ENCODE data around the gene BCL2A1.
"Not testable (repeated sequence)": the region's sequence is repeated elsewhere in the genome, so short reads cannot be mapped to it uniquely, and the experiment has no call there.

The BCL2A1 gene

DNA sequence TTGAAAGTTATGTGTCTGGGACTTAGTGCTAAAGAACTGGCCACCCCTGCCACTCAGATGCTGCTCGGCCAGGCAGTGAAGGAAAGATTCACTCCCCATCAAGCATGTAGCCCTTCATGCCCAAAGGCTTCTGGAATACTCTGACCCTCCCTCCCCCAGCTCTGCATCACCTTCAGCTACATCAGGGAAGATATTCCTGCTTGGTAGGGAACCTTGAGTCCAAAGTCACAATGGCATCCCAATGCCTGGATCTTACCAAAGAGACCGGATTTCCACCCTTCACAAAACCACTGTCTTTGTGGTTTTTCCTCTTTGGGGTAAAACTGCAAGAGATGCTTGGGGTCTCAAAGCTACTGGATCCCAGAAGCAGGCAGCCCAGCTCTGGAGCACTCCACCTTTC, 18.2 kb upstream of the BCL2A1 start:
- DNase-seq (ENCODE audit: low spot score): no peak

DNA sequence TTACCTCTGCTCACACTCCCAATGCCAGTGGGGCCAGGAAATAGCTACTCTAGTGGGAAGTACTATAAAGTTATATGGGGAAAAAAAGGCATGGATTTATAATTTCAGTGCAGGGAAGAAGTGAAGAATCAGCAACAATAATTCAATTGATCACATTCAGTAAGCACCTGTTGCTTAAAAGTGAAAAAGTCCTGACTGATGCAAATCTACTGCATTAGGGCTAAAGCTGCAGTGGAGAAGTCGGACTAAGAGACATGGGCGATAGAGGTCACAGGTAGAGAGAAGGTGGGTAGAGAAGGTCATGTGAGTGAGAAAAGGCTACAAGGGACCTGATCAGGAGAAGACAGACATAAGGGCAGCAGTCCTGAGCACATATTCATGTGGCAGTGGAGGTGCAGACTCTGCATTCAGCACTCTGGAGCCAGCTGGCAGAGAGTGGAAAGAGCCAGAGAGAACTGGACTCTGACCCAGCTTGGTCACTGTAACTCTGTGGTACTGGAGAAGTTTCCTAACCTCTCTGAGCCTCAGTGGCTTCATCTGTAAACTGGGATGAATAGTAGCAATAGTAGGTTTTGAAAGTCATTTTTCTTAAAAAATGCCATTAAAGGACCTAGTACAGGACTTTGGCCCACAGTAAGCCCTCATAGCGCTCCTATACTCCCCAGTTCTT, 17.6 kb upstream of the BCL2A1 start:
- DNase-seq (ENCODE audit: low spot score): no peak

DNA sequence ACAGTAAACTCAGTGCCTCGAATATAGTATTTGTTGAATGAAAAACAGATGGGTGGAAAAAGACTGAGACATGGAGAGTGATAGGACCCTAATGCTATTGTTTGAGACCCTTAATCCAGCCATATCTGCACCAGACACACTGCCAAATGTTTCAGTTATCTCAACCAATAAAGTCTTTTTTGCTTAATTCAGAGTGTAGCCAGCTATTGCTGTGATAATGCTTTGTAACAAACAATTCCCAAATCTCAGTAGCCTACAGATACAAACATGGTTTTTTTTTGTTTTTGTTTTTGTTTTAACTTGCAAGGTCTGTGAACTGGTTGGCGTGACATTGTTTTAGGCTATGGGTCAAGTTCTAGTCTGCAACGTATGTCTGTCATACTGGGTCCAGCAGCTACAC, 17.0 kb upstream of the BCL2A1 start:
- DNase-seq (ENCODE audit: low spot score): no peak

DNA sequence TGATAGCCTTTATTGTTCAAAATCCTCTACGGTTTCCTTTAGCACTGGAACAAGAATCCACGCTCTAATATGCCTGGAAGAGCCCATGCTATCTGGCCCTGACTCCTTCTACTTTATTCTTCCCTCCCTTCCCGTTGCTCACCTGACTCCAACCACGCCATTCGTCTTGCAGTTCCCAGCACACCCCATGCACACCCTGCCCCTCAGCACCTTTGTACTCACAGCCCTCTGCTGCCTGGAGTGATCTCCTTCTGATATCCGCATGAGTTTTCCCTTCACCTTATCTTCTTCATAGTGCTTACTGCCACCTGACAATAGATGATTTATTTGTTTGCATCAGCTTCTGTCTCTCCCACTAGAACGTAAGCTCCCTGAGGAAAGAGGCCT, 16.6 kb upstream of the BCL2A1 start:
- no peak for DNase-seq (ENCODE audit: low spot score)

DNA sequence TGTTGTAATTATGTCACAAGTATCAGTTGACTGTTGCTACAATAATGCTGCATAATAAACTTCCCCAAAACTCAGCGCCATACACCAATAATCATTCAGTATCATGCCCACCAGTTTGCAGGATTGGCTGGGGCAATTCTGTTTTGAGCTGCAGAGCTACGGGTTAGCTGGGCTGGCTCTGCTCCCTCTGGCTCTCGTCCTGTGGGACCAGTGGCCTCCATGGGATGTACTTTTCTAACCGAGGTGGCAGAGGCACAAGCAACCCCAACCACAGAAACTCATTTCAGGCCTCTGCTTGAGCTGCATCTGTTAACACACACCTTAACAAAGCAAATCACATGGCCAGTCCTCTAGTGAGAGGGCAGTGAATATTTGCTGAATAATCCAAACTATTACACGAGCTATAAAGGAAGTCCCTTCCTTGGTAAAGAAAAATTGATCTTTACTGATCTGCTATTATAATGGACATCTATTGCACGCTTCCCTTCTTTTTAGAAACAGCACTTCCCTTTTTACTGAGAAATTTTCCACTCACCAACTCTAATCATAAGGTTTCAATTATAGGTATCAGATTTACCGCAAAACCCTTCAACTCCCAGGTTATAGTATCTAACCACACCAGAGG, 10.9 kb upstream of the BCL2A1 start:
- no peak for DNase-seq (ENCODE audit: low spot score)

DNA sequence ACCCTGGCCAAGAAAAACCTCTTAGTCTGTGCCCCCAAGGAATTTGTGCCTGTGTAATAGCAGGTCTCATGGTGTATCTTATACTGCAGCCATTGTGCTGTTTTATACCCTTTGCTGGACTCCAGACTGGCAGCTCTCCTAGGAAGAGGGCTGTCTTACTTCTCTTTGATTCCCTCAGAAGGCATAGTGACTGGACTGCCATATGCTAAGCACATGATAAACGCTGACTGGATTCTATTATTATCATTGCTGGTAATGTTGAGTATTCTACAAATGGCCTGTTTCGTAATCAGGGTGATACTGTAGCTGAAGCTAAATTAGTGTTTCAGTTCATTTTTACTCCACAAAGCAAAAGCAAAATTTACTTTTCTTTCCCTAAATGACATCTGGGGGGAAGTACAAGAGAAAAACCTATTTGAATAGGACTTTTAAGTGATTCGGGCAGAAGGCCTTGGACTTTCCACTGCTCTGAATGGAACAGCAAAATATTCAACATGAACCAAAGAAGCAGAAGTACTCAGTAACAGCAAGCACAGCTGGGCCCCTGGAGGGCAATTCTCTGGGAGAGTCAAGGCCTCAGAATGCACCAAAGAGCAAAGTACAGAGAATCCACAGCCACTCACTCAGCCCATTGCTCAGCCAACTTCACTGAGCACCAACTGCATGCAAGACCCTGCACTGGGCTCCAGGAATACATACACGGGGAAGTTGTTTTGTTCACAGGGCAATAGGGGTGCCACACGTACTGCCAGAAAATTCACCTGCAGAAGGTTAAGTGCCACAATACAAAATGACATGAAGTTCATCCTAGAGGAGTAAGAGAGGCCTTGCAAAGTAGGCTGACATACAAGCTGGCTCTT, 7.9 kb upstream of the BCL2A1 start:
- DNase-seq (ENCODE audit: low spot score): no peak

DNA sequence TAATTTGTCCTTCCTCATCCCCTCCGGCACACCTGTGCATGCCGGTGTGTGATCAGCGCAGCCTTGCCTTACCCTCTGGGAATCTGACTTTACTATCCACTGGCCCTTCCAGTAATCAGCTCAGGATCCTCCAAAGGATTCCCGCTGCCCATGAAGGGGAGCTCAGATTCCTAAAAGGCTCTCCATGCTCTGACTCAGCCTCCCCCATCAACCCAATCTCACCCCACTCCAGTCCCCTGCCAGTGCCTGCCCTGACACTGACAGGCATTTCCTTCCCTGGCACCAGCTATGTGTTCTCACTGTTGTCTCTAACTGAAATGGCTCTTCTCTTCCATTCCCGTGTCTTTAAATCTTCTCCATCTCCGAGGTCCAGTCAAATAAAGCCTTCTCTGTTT, 7.3 kb upstream of the BCL2A1 start:
- no peak for DNase-seq (ENCODE audit: low spot score)

DNA sequence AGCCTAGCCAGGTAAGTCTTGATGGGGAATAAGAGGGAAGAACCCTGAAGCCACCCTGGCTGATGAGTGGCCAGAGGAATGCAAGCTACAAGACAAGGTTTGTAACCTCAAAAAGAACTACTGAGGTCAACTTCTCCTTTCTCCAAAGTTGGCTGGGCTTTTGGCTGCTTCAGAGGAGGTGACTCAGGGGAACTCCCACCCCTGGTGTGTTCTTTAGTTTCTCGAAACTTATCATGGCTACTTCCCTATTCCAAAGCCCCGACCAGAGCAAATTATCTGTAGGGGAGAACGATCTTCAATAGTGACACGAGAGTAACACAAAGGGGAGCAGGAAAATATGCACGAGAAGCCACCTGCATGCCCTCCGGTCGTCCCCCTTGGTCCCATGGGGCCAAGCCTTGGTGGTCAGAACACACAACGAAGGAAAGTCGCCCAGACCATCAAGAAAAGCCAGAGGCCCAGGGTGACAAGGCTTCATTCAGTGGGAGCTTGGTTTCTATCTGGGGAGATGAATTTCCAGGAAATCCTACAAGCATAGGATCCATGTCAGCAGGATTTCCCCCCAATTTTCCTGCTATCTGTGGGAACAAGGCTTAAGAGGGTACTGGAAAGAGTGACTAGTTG, 6.5 kb upstream of the BCL2A1 start:
- DNase-seq (ENCODE audit: low spot score): no peak

DNA sequence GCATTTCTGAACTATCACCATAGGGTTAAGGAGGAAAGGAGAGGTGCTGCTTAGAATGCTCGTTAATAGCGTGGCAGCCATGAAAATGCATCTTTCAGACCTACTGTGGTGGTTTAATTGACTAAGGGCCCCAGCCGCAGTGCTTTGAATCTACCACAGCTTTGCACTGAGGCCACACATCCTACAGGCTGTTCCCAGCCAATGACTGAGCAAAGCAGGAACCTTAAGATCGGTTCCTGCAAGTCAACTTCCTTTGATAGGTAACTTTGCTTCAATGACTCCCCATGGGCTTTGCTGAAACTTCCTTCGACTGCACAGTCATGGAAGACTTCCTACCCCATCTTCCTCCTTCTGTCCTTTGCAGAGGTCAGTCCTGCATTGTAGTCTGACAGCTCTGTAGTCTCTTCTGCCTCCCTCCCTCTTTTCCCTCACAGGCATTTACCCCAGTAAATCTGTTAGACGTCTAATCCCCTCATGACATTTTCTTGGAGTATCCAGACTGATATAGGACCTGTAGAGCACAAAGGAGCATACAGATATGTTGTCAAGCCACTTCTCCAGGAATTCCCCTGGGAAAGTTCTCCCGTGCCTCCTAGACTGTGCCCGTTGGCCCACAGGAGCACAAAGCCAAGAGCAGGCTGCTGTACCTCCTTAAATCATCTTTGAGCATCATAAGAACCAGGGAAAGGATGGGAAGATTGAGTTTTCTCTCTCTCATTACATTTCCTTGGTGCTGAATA, 2.6 kb upstream of the BCL2A1 start:
- DNase-seq (ENCODE audit: low spot score): no peak

DNA sequence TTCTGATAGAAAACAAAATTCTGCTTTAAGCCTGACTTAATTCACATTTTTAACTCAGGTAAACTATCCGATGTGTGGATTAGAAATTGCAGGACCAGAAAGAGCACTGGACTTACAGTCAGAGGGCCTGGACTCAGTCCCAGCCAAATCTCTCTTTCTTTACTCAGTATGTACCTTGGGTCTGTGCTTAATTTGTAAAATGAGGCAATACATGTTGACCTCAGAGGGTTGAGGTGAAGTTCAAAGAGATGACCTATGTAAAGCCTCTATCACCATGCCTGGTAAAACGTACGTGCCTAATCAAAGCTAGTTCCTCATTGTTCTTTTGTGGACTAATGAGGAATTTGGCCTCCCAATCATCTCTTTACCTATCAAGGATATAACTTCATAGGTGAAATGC, 1.9 kb upstream of the BCL2A1 start:
- DNase-seq (ENCODE audit: low spot score): no peak

DNA sequence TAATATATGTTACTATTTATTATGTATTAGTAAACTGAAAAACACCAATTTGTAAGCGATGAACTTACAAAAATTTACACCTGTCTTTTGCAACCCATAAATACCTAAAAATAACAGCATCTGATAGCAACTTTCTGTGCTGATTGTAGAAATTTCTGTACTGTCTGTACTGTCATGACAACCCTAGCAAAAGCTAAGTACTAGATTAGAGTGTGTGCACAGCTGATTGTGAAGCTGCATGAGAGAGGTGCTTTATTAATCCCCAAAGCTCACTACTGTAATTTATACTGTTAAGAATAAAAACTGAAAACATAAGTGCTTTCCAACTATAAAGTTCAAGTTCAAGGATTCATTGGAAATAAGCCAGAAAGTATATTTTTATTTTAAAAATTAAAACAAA, 815 bp downstream of the BCL2A1 start:
- DNase-seq (ENCODE audit: low spot score): no peak

DNA sequence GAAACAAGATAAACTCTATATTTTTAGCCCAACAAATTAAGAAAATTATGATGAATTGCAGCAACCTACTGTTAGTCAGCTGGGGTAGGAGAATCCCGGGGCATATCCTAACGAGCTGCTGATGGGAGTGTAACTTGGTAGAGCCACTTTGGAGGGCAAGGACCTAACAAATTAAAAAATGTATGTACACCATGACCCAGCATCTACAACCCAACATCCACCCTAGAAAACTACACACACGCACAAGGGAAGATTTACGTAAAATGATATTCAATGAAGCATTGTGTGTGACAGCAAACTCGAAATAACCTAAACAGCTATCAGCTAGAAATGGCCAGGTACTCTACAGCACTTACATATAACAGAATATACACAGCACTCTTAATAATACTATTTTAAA, 1.9 kb downstream of the BCL2A1 start:
- DNase-seq (ENCODE audit: low spot score): no peak

DNA sequence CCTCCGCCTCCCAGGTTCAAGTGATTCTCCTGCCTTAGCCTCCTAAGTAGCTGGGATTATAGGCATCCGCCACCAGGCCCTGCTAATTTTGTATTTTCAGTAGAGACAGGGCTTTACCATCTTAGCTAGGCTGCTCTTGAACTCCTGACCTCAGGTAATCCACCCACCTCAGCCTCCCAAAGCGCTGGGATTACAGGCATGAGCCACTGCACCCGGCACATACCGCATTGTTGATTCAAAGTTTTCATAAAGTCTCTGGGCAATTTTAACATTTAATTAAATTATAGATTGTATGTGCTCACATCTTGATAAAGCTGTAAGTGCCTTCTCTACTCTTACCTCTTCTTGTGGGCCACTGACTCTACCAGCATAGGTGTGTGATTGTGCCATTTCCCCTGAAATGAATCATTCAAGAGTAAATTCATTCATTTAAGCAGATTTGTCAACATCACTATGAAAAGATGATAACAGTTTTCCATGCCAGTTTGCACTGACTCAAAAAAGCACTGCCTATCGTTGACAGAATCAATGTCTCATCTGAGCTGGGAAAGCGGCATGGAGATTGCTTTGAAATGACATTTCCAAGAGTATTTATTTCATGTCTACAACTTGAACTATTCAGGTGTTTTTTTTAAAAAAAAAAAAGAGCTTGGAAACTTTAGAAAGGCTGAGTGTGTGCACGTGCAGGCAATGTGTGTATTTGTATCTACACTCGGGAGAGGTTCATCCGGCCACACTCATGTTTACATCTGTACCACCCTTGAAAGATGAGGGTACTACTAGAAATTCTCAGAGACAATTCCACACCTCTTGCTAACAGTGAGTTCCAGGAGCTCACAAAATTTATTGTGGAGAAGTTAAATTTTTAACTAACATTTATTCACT, 3.5 kb downstream of the BCL2A1 start:
- DNase-seq (ENCODE audit: low spot score): no peak

DNA sequence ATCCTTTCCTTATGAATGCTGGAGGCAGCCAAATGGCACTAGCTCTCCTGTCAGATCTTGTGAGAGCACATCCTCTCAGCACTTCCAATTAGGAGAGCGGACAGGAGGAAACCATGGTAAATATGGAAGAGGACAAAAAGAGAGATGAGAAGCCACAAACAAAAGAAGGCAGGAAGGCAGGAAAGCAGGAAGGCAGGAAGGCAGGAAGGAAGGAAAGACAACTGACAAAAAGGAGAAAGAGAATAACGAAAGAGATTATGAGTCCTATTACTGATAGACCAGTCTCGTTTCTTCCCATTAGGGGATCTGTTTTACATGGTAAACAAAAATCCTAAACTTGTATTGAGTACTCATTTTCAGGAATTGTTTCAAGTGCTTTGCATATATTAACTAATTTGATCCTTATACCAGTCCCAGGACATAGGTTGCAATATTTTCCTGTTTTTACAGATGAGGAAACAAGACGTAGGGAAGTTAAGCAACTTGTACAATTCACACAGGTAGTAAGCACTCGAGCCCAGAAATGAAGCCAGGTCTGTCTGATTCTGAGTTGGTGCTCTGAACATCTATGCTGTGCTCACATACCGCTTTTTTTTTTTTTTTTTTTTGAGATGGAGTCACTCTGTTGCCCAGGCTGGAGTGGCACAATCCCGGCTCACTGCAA, 4.2 kb downstream of the BCL2A1 start:
- DNase-seq (ENCODE audit: low spot score): no peak

DNA sequence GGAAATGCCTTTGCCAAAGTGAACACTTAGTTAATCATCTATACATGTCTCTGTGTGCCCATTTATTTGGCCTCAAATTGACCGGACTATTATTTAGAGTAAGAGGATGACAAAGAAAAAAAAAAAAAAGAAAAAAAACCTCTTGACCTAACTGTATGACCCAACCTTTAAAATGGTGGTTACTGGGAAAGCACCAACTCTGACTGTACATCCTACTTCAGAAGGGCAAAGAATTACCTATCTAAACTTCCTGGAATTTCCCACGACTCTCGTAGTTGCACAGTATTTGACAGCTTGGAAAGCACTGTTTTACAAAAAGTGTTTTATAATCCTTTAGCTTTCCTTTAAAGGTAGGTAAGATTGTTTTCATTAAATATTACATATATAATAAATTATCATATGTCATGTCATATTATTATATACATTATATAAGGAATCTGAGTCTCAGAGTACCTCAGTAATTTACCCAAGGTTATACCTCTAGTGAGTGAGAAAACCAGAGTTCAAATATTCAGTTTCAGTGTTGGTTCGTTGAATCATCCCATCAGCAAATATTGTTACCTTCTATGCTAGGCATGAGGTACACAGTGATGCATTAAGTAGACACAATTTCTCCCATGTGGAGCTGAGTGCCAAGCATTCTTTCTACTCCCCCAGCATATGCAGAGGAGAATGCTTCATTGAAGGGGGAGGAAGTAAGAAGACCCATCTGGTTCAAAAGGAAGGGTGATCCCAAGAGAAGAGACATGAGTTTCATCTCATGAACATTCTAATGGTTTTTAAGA, 5.0 kb downstream of the BCL2A1 start:
- no peak for DNase-seq (ENCODE audit: low spot score)

DNA sequence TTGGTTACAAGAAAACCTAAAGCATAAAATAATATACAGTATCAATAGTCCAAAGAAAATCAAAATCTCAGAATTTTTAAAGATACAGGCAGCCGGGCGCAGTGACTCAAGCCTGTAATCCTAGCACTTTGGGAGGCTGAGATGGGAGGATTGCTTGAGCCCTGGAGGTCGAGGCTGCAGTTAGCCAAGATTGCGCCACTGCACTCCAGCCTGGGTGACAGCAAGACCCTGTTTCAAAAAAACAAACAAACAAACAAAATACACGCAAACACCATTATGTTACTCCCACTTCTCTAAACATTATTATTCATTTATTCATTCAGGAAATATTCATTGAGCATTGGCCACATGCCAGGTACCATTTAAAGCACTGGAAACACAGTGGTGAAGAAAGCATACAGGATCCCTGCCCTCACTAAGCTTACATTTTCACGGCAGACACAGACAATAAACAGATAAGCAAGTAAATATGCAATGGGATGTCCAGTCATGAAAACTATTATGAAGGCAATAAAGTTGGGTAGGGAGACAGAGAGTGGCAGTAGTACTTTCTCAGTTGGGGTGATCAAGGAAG, 6.7 kb downstream of the BCL2A1 start:
- no peak for DNase-seq (ENCODE audit: low spot score)

DNA sequence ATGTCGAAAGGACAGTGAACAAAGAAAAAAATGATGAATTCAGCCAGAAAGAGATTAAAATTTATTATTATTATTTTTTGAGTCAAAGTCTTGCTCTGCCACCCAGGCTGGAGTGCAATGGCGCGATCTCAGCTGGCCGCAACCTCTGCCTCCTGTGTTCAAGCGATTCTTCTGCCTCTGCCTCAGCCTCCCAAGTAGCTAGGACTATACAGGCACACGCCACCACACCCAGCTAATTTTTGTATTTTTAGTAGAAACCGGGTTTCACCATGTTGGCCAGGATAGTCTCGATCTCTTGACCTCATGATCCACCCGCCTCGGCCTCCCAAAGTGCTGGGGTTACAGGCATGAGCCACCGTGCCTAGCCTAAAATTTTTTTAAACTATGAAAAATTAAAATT, 8.1 kb downstream of the BCL2A1 start:
- not testable (repeated sequence) for DNase-seq (ENCODE audit: low spot score)

DNA sequence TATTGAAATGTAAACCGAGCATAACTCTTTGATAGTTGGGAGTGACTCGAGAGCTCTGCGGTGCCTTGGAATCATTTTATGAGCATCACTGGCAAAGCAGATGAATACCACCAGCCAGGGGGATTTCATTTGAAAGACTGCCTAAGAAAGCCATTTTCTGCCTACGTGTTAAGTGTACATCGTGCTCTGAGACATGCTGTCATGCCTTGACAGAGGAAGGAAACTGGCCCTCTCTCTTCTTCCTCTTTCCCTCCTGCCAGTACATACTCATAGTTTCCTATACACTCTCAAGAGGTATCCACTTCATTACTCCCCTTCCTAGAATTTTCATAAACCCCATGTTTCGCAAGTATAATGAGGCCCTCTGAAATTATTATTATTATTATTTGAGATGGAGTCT, 8.8 kb downstream of the BCL2A1 start:
- no peak for DNase-seq (ENCODE audit: low spot score)

DNA sequence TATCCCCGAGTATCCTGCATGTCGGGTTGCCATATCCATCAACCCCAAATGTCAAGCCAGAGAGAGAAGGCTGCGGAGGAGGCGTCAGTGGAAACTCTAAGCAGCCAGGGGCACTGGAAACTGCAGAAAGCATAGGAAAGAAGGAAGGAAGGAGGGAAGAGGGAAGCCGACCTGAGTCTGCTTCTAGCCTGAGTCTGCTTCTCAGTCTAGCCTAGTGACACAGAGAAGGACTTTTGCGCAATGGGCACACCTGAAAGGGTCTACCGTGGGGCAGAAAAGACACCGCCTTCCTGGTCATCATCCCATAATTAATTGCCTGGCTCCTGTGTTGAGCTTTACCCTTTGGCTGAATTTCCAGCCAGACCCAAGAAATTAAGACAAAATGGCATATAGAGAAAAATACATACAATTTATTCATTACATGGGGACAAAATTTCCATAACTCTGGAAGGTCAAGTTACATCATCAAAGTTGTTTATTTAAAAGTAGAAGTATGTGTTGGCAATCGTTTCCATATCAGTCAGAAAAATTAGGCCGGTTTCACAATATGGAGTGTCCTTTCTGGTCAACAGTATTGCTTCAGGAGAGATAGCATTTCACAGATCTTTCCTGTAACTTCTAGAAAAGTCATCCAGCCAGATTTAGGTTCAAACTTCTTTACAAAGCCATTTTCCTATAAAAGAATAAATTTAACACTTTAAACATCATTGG, 10.3 kb downstream of the BCL2A1 start:
- DNase-seq (ENCODE audit: low spot score): no peak

Measured in hematopoietic multipotent progenitor cell treated with erythropoietin and hydrocortisone succinate and interleukin-3 and kit ligand, for 17 days (in vitro differentiated cells).